ENCODE data around the gene FBL.

GRCh38 chr19:39870171-39870971 lies 24.2 kb upstream of the FBL start:
- TF ChIP-seq CTCF (IDR thresholded peaks at IDR 0.05; ENCODE audit: low read depth, low read length, missing input control) = no peak
- TF ChIP-seq RAD21 (IDR thresholded peaks at IDR 0.05) = no peak
- TF ChIP-seq MAX (IDR thresholded peaks at IDR 0.05) = no peak

Data from liver (tissue), 3 donors.